IgD-negative memory B cell (primary cell): ENCODE data around the gene SNTN. TPM values are rescaled to one million over a fixed set of nuclear protein-coding genes. Genes with fewer than 3 reads are reported as not detected.

Experiments used
- H3K27ac Mint-ChIP-seq, 3 donors: one replicate each; pipeline ENCODE4 v1.8.0; 2020 to 2022; ENCODE audit warnings: mild to moderate bottlenecking in 3 of 3, mixed read lengths in 3 of 3, moderate library complexity in 1 of 3
- H3K27me3 Mint-ChIP-seq: one replicate; pipeline ENCODE4 v1.8.0; 2021; ENCODE audit warnings: mixed read lengths
- H3K36me3 Mint-ChIP-seq: one replicate; pipeline ENCODE4 v1.8.0; 2020; ENCODE audit warnings: mild to moderate bottlenecking, mixed read lengths
- H3K4me1 Mint-ChIP-seq, 3 donors: one replicate each; pipeline ENCODE4 v1.8.0; 2020 to 2022; ENCODE audit warnings: mixed read lengths in 3 of 3, mild to moderate bottlenecking in 1 of 3
- H3K4me3 Mint-ChIP-seq, 4 donors: one replicate each; pipeline ENCODE4 v1.8.0; 2020 to 2022; ENCODE audit warnings: mild to moderate bottlenecking in 4 of 4, mixed read lengths in 4 of 4, moderate library complexity in 3 of 4
- H3K9me3 Mint-ChIP-seq, 3 donors: one replicate each; pipeline ENCODE4 v1.8.0; 2020 to 2021; ENCODE audit warnings: mixed read lengths in 3 of 3, mild to moderate bottlenecking in 1 of 3
- polyA plus RNA-seq: library from polyadenylated mRNA; unstranded; fragments of 300-500 nt; fragmentation: Illumina TruSeq; gene quantifications from one replicate; pipeline ENCODE4 v1.2.3, GENCODE V29; 2021

The SNTN gene
- polyA plus RNA-seq, 1 donor from 2014 or later: not detected

GRCh38 chr3:63654931-63655330 lies 2.5 kb downstream of the SNTN start:
- Mint-ChIP-seq H3K9me3 (no peaks in the 10 kb centered on the region), H3K4me1 (no peaks in the 10 kb centered on the region), H3K27ac (no peak overlapping the region), H3K4me3 (no peak overlapping the region), H3K27me3 (no peaks in the 10 kb centered on the region), H3K36me3 (no peaks in the 10 kb centered on the region)

- no peak overlapping the region for H3K4me3 Mint-ChIP-seq
- H3K4me1 Mint-ChIP-seq: no peaks in the 10 kb centered on the region
- H3K36me3 Mint-ChIP-seq: no peaks in the 10 kb centered on the region
- H3K27ac Mint-ChIP-seq: no peak overlapping the region
- H3K9me3 Mint-ChIP-seq: no peaks in the 10 kb centered on the region
- no peaks in the 10 kb centered on the region for H3K27me3 Mint-ChIP-seq
Measured at GRCh38 chr3:63655519-63655918, 3.0 kb downstream of the SNTN start.

- H3K9me3 Mint-ChIP-seq: no peaks in the 10 kb centered on the region
- H3K4me3 Mint-ChIP-seq: no peak overlapping the region
- no peak overlapping the region for H3K27ac Mint-ChIP-seq
- no peaks in the 10 kb centered on the region for H3K36me3 Mint-ChIP-seq
- H3K27me3 Mint-ChIP-seq: no peaks in the 10 kb centered on the region
- no peaks in the 10 kb centered on the region for H3K4me1 Mint-ChIP-seq
Measured at GRCh38 chr3:63656786-63657185, 4.3 kb downstream of the SNTN start.

- no peaks in the 10 kb centered on the region for H3K9me3 Mint-ChIP-seq
- H3K4me1 Mint-ChIP-seq: no peaks in the 10 kb centered on the region
- peaks cover 2% of the 10 kb centered on the region for H3K36me3 Mint-ChIP-seq
- H3K4me3 Mint-ChIP-seq: no peak overlapping the region
- no peaks in the 10 kb centered on the region for H3K27me3 Mint-ChIP-seq
- no peak overlapping the region for H3K27ac Mint-ChIP-seq
Measured at GRCh38 chr3:63661242-63661641, 8.8 kb downstream of the SNTN start.

- no peaks in the 10 kb centered on the region for H3K4me1 Mint-ChIP-seq
- no peak overlapping the region for H3K27ac Mint-ChIP-seq
- no peaks in the 10 kb centered on the region for H3K9me3 Mint-ChIP-seq
- no peak overlapping the region for H3K4me3 Mint-ChIP-seq
- H3K36me3 Mint-ChIP-seq: peaks cover 2% of the 10 kb centered on the region
- H3K27me3 Mint-ChIP-seq: no peaks in the 10 kb centered on the region
Measured at GRCh38 chr3:63662011-63662410, 9.5 kb downstream of the SNTN start.

- Mint-ChIP-seq H3K27ac (no peak overlapping the region), H3K36me3 (peaks cover 2% of the 10 kb centered on the region)
Measured at GRCh38 chr3:63662500-63662899, 10.0 kb downstream of the SNTN start.

GRCh38 chr3:63670544-63670943 lies 18.1 kb downstream of the SNTN start:
- Mint-ChIP-seq H3K4me3 (no peak overlapping the region), H3K36me3 (no peaks in the 10 kb centered on the region), H3K27me3 (peaks cover 3% of the 10 kb centered on the region), H3K27ac (no peak overlapping the region), H3K4me1 (no peaks in the 10 kb centered on the region), H3K9me3 (no peaks in the 10 kb centered on the region)

More at GRCh38 chr3:63662500-63662899, 10.0 kb downstream of the SNTN start:
- Mint-ChIP-seq H3K9me3 (no peaks in the 10 kb centered on the region), H3K27me3 (no peaks in the 10 kb centered on the region), H3K4me3 (no peak overlapping the region), H3K4me1 (no peaks in the 10 kb centered on the region)

GRCh38 chr3:63673111-63673510 lies 20.6 kb downstream of the SNTN start:
- Mint-ChIP-seq H3K4me3 (no peak overlapping the region), H3K27me3 (peaks cover 2% of the 10 kb centered on the region), H3K9me3 (no peaks in the 10 kb centered on the region), H3K4me1 (no peaks in the 10 kb centered on the region), H3K36me3 (no peaks in the 10 kb centered on the region), H3K27ac (no peak overlapping the region)

- Mint-ChIP-seq H3K27me3 (peaks cover 2% of the 10 kb centered on the region), H3K9me3 (no peaks in the 10 kb centered on the region), H3K36me3 (no peaks in the 10 kb centered on the region), H3K4me3 (peak overlapping the region in 1 of 4 donors; percentile 26), H3K4me1 (no peaks in the 10 kb centered on the region), H3K27ac (no peak overlapping the region)
Measured at GRCh38 chr3:63674586-63674985, 22.1 kb downstream of the SNTN start.

GRCh38 chr3:63679186-63679585 lies 26.7 kb downstream of the SNTN start:
- H3K36me3 Mint-ChIP-seq: no peaks in the 10 kb centered on the region

GRCh38 chr3:63684081-63684480 lies 31.6 kb downstream of the SNTN start:
- no peaks in the 10 kb centered on the region for H3K4me1 Mint-ChIP-seq
- H3K36me3 Mint-ChIP-seq: no peaks in the 10 kb centered on the region
- no peak overlapping the region for H3K27ac Mint-ChIP-seq
- peaks cover 2% of the 10 kb centered on the region for H3K27me3 Mint-ChIP-seq
- no peak overlapping the region for H3K4me3 Mint-ChIP-seq
- no peaks in the 10 kb centered on the region for H3K9me3 Mint-ChIP-seq

More at GRCh38 chr3:63679186-63679585, 26.7 kb downstream of the SNTN start:
- Mint-ChIP-seq H3K9me3 (no peaks in the 10 kb centered on the region), H3K27ac (no peak overlapping the region), H3K4me1 (no peaks in the 10 kb centered on the region), H3K27me3 (no peaks in the 10 kb centered on the region), H3K4me3 (no peak overlapping the region)

- peak overlapping the region in 1 of 3 donors; percentile 10 for H3K27ac Mint-ChIP-seq
- H3K4me1 Mint-ChIP-seq: no peaks in the 10 kb centered on the region
- H3K36me3 Mint-ChIP-seq: no peaks in the 10 kb centered on the region
Measured at GRCh38 chr3:63685340-63685739, 32.9 kb downstream of the SNTN start.

GRCh38 chr3:63687278-63688225 lies 35.1 kb downstream of the SNTN start:
- H3K27ac Mint-ChIP-seq: no peak overlapping the region
- H3K4me1 Mint-ChIP-seq: no peaks in the 10 kb centered on the region
- peaks cover 2% of the 10 kb centered on the region for H3K27me3 Mint-ChIP-seq
- H3K4me3 Mint-ChIP-seq: peak overlapping the region in 1 of 4 donors; percentile 31
- H3K36me3 Mint-ChIP-seq: no peaks in the 10 kb centered on the region
- peaks cover 2 to 8% (median 3%) of the 10 kb centered on the region in 3 donors for H3K9me3 Mint-ChIP-seq

More at GRCh38 chr3:63685340-63685739, 32.9 kb downstream of the SNTN start:
- Mint-ChIP-seq H3K4me3 (no peak overlapping the region), H3K9me3 (peaks cover 0 to under 1% (median 0%) of the 10 kb centered on the region in 3 donors), H3K27me3 (peaks cover 2% of the 10 kb centered on the region)

GRCh38 chr3:63689285-63689684 lies 36.8 kb downstream of the SNTN start:
- Mint-ChIP-seq H3K9me3 (peaks cover 4 to 12% (median 7%) of the 10 kb centered on the region in 3 donors), H3K36me3 (no peaks in the 10 kb centered on the region), H3K27ac (no peak overlapping the region), H3K27me3 (peaks cover 4% of the 10 kb centered on the region), H3K4me3 (no peak overlapping the region), H3K4me1 (no peaks in the 10 kb centered on the region)

- H3K36me3 Mint-ChIP-seq: peaks cover 2% of the 10 kb centered on the region
- H3K27ac Mint-ChIP-seq: no peak overlapping the region
- peaks cover 5 to 12% (median 8%) of the 10 kb centered on the region in 3 donors for H3K9me3 Mint-ChIP-seq
- no peaks in the 10 kb centered on the region for H3K4me1 Mint-ChIP-seq
- H3K27me3 Mint-ChIP-seq: peaks cover 10% of the 10 kb centered on the region
- H3K4me3 Mint-ChIP-seq: no peak overlapping the region
Measured at GRCh38 chr3:63693351-63693750, 40.9 kb downstream of the SNTN start.
